HG02588 (cell line): ENCODE data around the gene NECTIN3.

Source experiments
- ATAC-seq: cut with Tn5 transposase; IDR thresholded peaks from one replicate; pipeline ENCODE4 v1.9.1; 2021; ENCODE audit warnings: mild to moderate bottlenecking, moderate library complexity; ENCODE audit not compliant: unreplicated experiment

Gene NECTIN3

GRCh38 chr3:111081008-111081545 is 9.5 kb downstream of the NECTIN3 start:
- ATAC-seq = no peak

- ATAC-seq = no peak
Measured at GRCh38 chr3:111084911-111085310, 13.3 kb downstream of the NECTIN3 start.

GRCh38 chr3:111087924-111088469 is 16.4 kb downstream of the NECTIN3 start:
- ATAC-seq = no peak

- no peak for ATAC-seq
Measured at GRCh38 chr3:111096487-111097209, 25.0 kb downstream of the NECTIN3 start.

- no peak for ATAC-seq
Measured at GRCh38 chr3:111103807-111104206, 32.2 kb downstream of the NECTIN3 start.

- ATAC-seq = no peak
Measured at GRCh38 chr3:111106993-111107661, 35.5 kb downstream of the NECTIN3 start.

GRCh38 chr3:111107662-111108035 is 36.0 kb downstream of the NECTIN3 start:
- ATAC-seq = no peak

GRCh38 chr3:111112913-111113312 is 41.3 kb downstream of the NECTIN3 start:
- no peak for ATAC-seq

GRCh38 chr3:111128884-111129283 is 57.3 kb downstream of the NECTIN3 start:
- no peak for ATAC-seq

GRCh38 chr3:111130827-111131226 is 59.2 kb downstream of the NECTIN3 start:
- ATAC-seq = no peak

GRCh38 chr3:111134302-111134701 is 62.7 kb downstream of the NECTIN3 start:
- ATAC-seq = no peak

GRCh38 chr3:111151438-111151837 is 79.8 kb downstream of the NECTIN3 start:
- no peak for ATAC-seq

- ATAC-seq = no peak
Measured at GRCh38 chr3:111152496-111152895, 80.9 kb downstream of the NECTIN3 start.

- no peak for ATAC-seq
Measured at GRCh38 chr3:111156517-111156916, 84.9 kb downstream of the NECTIN3 start.

GRCh38 chr3:111159391-111159790 is 87.8 kb downstream of the NECTIN3 start:
- no peak for ATAC-seq

GRCh38 chr3:111164621-111165020 is 93.0 kb downstream of the NECTIN3 start:
- ATAC-seq = no peak

GRCh38 chr3:111165411-111165810 is 93.8 kb downstream of the NECTIN3 start:
- no peak for ATAC-seq

- no peak for ATAC-seq
Measured at GRCh38 chr3:111173328-111173900, 101.8 kb downstream of the NECTIN3 start.

GRCh38 chr3:111173906-111174305 is 102.3 kb downstream of the NECTIN3 start:
- ATAC-seq = no peak

- no peak for ATAC-seq
Measured at GRCh38 chr3:111190518-111190917, 118.9 kb downstream of the NECTIN3 start.

- ATAC-seq = no peak
Measured at GRCh38 chr3:111193472-111193871, 121.9 kb downstream of the NECTIN3 start.

- ATAC-seq = no peak
Measured at GRCh38 chr3:111194048-111194447, 122.4 kb downstream of the NECTIN3 start.
